Esophagus muscularis mucosa (tissue), 4 donors: ENCODE results near the gene ZBTB18. TPM values are rescaled to one million over a fixed set of nuclear protein-coding genes. Genes with fewer than 3 reads are reported as not detected.

Experiments used
- DNase-seq: peaks from one replicate; pipeline ENCODE4 v3.0.0-alpha.2; 2017; ENCODE audit errors: extremely low spot score
- H3K27ac ChIP-seq, 4 donors: fragments of 200-600 bp; sonication (generic); replicated peaks in 1 of 4; 1 replicate in 3 of 4; 2 replicates in 1 of 4; pipeline ENCODE4 v1.5.1; 2016 to 2019; ENCODE audit warnings: mild to moderate bottlenecking in 1 of 4
- H3K27me3 ChIP-seq, 4 donors: fragments of 200-600 bp; sonication (generic); one replicate each; pipeline versions ENCODE4 v1.5.1 to v1.6.0; 2016 to 2019
- H3K36me3 ChIP-seq, 4 donors: fragments of 200-600 bp; sonication (generic); one replicate each; pipeline ENCODE4 v1.5.1; 2016 to 2019
- H3K4me1 ChIP-seq, 4 donors: fragments of 200-600 bp; sonication (generic); one replicate each; pipeline ENCODE4 v1.5.1; 2016 to 2019
- H3K4me3 ChIP-seq, 4 donors: fragments of 200-600 bp; sonication (generic); 1 replicate in 2 of 4; 2 replicates in 2 of 4; pipeline ENCODE4 v1.5.1; 2016 to 2019; ENCODE audit warnings: mild to moderate bottlenecking in 4 of 4, moderate library complexity in 1 of 4
- H3K9me3 ChIP-seq, 4 donors: fragments of 200-600 bp; sonication (generic); 1 replicate in 3 of 4; 2 replicates in 1 of 4; pipeline ENCODE4 v1.5.1; 2016 to 2019
- CTCF ChIP-seq, 3 experiments: fragments of 200-600 bp in 2 of 3; fragments of 450-650 bp in 1 of 3; sonication (generic) in 2 of 3; IDR thresholded peaks; one replicate each; pipeline ENCODE4 v1.5.1; 2017 to 2019; ENCODE audit warnings: antibody characterized with exemption in 3 of 3, mild to moderate bottlenecking in 2 of 3, moderate library complexity in 1 of 3
- EP300 ChIP-seq: sonication (generic); formaldehyde crosslinking; IDR thresholded peaks from one replicate; pipeline ENCODE4 v1.6.1; 2017; ENCODE audit warnings: antibody characterized with exemption
- POLR2A ChIP-seq: fragments of 450-650 bp; IDR thresholded peaks from one replicate; pipeline ENCODE4 v1.6.1; 2017; ENCODE audit warnings: antibody characterized with exemption, moderate library complexity, mild to moderate bottlenecking, low read depth
- POLR2AphosphoS5 ChIP-seq, 2 donors: sonication (generic); formaldehyde crosslinking; IDR thresholded peaks; one replicate each; pipeline ENCODE4 v1.6.1; 2017; ENCODE audit warnings: antibody characterized with exemption in 2 of 2
- WGBS: methylation state at CpG from one replicate; pipeline ENCODE4 v1.1.5; 2018; 5-methylcytosine and 5-hydroxymethylcytosine counted together
- intact Hi-C: fragments of 100-400 bp; cut with DNase I; formaldehyde crosslinking; loops from one replicate; pipeline ENCODE4 v1.15.1; 2023
- total RNA-seq, 4 donors: library from RNA; depleted of rRNA; stranded (reverse); fragments of >200 nt; gene quantifications; one replicate each; pipeline versions ENCODE4 v1.1.0 to v1.2.1, GENCODE V29; 2016

ZBTB18 gene
- total RNA-seq, 4 donors from 2014 or later: 15.0 to 23.7 (median 18.2) TPM

GRCh38 chr1:244080343-244080929, 29.4 kb downstream of the ZBTB18 start:
- Histone ChIP-seq H3K36me3 (no peaks in the 10 kb centered on the region), H3K4me3 (no peak overlapping the region), H3K27me3 (peaks cover 0 to 7% (median 0%) of the 10 kb centered on the region in 4 donors), H3K9me3 (peaks cover 0 to 6% (median under 1%) of the 10 kb centered on the region in 4 donors), H3K4me1 (no peaks in the 10 kb centered on the region), H3K27ac (no peak overlapping the region)
- 77% methylated on average over 12 of the region's 12 CpGs for WGBS
- intact Hi-C loops: no loop called here
- peak; percentile 74 for DNase-seq
- no peak for TF ChIP-seq CTCF (IDR thresholded peaks at IDR 0.05)
- TF ChIP-seq EP300: no peak
- TF ChIP-seq POLR2A: no peak
- TF ChIP-seq POLR2AphosphoS5 (IDR thresholded peaks at IDR 0.05): no peak

GRCh38 chr1:244082969-244083368, 31.9 kb downstream of the ZBTB18 start:
- Histone ChIP-seq H3K4me3 (no peak overlapping the region), H3K27ac (no peak overlapping the region), H3K4me1 (no peaks in the 10 kb centered on the region), H3K36me3 (no peaks in the 10 kb centered on the region), H3K27me3 (peaks cover 0 to 4% (median 0%) of the 10 kb centered on the region in 4 donors), H3K9me3 (peaks cover 0 to 16% (median 6%) of the 10 kb centered on the region in 4 donors)
- DNase-seq: peak; percentile 31
- intact Hi-C loops: no loop called here
- TF ChIP-seq POLR2AphosphoS5 (IDR thresholded peaks at IDR 0.05): no peak
- no peak for TF ChIP-seq CTCF (IDR thresholded peaks at IDR 0.05)
- no peak for TF ChIP-seq EP300
- no peak for TF ChIP-seq POLR2A
- WGBS: 86% methylated on average over 3 of the region's 3 CpGs

GRCh38 chr1:244083383-244083943, 32.4 kb downstream of the ZBTB18 start:
- WGBS: 79% methylated on average over 4 of the region's 5 CpGs
- intact Hi-C loops: no loop called here
- TF ChIP-seq POLR2A (no peak), EP300 (no peak), CTCF (IDR thresholded peaks at IDR 0.05) (no peak), POLR2AphosphoS5 (IDR thresholded peaks at IDR 0.05) (no peak)
- peaks cover 0 to 4% (median 0%) of the 10 kb centered on the region in 4 donors for H3K27me3 ChIP-seq
- no peak overlapping the region for H3K27ac ChIP-seq
- H3K4me3 ChIP-seq: no peak overlapping the region
- no peaks in the 10 kb centered on the region for H3K4me1 ChIP-seq
- no peak for DNase-seq
- H3K36me3 ChIP-seq: no peaks in the 10 kb centered on the region
- peaks cover 0 to 16% (median 6%) of the 10 kb centered on the region in 4 donors for H3K9me3 ChIP-seq

GRCh38 chr1:244084763-244085162, 33.7 kb downstream of the ZBTB18 start:
- Histone ChIP-seq H3K4me3 (no peak overlapping the region), H3K27me3 (peaks cover 0 to 4% (median 0%) of the 10 kb centered on the region in 4 donors), H3K4me1 (no peaks in the 10 kb centered on the region), H3K27ac (no peak overlapping the region), H3K36me3 (no peaks in the 10 kb centered on the region), H3K9me3 (peaks cover 0 to 16% (median 6%) of the 10 kb centered on the region in 4 donors)
- no peak for DNase-seq
- TF ChIP-seq POLR2AphosphoS5 (IDR thresholded peaks at IDR 0.05) (no peak), EP300 (no peak)
- intact Hi-C loops: no loop called here
- 52% methylated on average over 3 of the region's 3 CpGs for WGBS

- Histone ChIP-seq H3K9me3 (peaks cover 0 to 16% (median 6%) of the 10 kb centered on the region in 4 donors), H3K27ac (no peak overlapping the region), H3K4me1 (no peaks in the 10 kb centered on the region), H3K4me3 (no peak overlapping the region), H3K36me3 (no peaks in the 10 kb centered on the region), H3K27me3 (peaks cover 0 to 4% (median 0%) of the 10 kb centered on the region in 4 donors)
- intact Hi-C loops: no loop called here
- DNase-seq: no peak
- TF ChIP-seq CTCF (IDR thresholded peaks at IDR 0.05): no peak
- 98% methylated on average over 2 of the region's 2 CpGs for WGBS
Observed at GRCh38 chr1:244085891-244086290, 34.8 kb downstream of the ZBTB18 start.
